Measurements from ENCODE around the gene MMGT1.
"Not testable (repeated sequence)": the region's sequence is repeated elsewhere in the genome, so short reads cannot be mapped to it uniquely, and the experiment has no call there.

MMGT1 gene

DNA sequence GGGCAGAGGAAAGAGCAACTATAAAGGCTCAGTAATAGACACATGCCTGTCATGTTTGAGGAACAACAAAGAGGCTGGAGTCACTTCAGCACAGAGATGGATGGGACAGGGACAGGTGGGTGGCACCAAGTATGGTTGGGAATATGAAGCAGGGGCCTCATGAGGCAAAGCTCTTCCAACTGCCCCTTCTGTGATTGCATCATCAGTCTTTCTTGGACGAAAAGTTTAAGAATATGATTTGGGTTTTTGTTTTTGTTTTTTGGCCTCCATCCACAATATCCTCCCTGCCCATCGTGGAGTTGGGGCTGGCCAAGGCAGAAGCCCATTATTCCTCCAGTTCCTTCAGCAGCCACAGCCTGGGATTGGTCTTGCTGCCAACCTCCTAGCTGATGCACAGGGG lies 45.9 kb downstream of the MMGT1 start:
- DNase-seq (ENCODE audit: low read depth, low spot score), result no peak

DNA sequence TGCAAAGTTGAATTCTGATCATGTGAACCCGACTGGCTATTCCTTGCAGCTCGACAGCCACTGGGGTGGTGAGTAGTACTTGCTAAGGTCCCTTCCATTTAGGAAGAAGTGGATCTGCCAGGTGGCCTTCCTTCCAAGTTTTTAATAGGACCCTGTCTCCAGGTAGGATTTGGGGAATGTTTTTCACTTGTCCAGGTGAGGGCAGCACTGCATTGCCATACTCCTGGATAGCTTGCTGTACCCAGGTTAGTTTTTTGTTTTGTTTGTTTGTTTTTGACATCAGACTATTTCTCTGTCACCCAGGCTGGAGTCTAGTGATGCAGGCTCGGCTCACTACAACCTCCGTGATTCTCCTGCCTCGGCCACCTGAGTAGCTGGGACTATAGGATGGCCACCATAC lies 50.4 kb downstream of the MMGT1 start:
- no peak for DNase-seq (ENCODE audit: low read depth, low spot score)

DNA sequence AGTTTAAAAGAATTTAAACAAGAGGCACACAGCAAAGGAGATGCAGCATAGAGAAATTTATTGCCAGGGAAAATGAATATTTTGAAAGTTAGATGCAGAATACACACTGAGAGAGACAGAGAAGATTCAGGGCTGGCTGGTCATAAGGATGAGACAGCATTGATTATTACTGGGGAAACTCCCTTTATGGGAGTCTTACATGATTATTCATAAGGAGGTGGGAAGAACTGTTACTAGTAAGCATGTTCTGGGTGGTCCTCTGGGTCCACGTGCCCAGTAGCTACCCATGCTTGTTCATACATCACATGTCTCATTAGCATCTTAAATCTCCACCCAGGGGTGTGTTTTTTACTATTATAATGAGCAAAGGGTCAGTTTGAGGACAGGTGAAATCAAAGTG lies 53.3 kb downstream of the MMGT1 start:
- not testable (repeated sequence) for DNase-seq (ENCODE audit: low read depth, low spot score)

DNA sequence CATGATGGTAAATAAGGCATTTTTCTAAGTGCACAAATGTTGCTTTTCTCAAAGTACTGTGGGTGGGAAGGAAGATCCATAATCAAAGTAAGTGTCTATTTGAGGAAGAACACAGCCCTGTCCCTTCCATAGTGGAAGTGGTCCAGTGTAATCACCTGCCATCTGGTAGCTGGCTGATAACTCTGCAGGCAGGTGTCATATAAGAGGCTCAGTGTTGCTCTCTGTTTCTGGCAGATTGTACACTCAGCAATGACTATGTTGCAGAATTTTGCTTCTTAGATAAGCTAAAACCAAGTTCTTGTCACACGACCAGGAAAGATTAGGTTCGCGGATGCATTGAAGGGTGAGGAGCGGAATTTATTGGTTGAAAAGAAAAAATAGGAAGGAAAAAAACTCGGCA lies 59.4 kb downstream of the MMGT1 start:
- DNase-seq (ENCODE audit: low read depth, low spot score), result no peak
